RWPE2 (cell line): ENCODE data around the gene PRTG.
A peak's percentile ranks its signal among the peaks of the same experiment; 100 is the strongest.

Experiments used
- ATAC-seq: fragments of 200-7000 bp; cut with Tn5 transposase; 3 replicates; pipeline ENCODE4 v1.9.1; 2021; ENCODE audit warnings: low read depth
- DNase-seq: peaks from one replicate; pipeline ENCODE4 v3.0.0-alpha.2; 2020; ENCODE audit warnings: low spot score
- H3K27ac ChIP-seq: fragments of 450-650 bp; 2 replicates; pipeline ENCODE4 v1.5.1; 2017; ENCODE audit warnings: mild to moderate bottlenecking; ENCODE audit not compliant: poor library complexity, severe bottlenecking
- H3K27me3 ChIP-seq: fragments of 250-450 bp; sonication (Bioruptor Pico); 2 replicates; pipeline ENCODE4 v1.5.1; 2021; ENCODE audit warnings: mild to moderate bottlenecking, moderate library complexity; ENCODE audit not compliant: insufficient read depth, poor library complexity, severe bottlenecking
- H3K36me3 ChIP-seq: fragments of 250-450 bp; sonication (Bioruptor Pico); 2 replicates; pipeline ENCODE4 v1.5.1; 2020; ENCODE audit warnings: low read depth, mild to moderate bottlenecking, moderate library complexity
- H3K4me1 ChIP-seq: fragments of 250-450 bp; sonication (Bioruptor Pico); 2 replicates; pipeline ENCODE4 v1.5.1; 2021; ENCODE audit warnings: mild to moderate bottlenecking, moderate library complexity; ENCODE audit not compliant: insufficient read depth, poor library complexity, severe bottlenecking
- H3K4me3 ChIP-seq: fragments of 250-450 bp; sonication (Bioruptor Pico); 2 replicates; pipeline ENCODE4 v1.5.1; 2021; ENCODE audit warnings: mild to moderate bottlenecking, moderate library complexity; ENCODE audit not compliant: severe bottlenecking
- H3K9me3 ChIP-seq: fragments of 250-450 bp; sonication (Bioruptor Pico); 2 replicates; pipeline ENCODE4 v1.5.1; 2021; ENCODE audit warnings: mild to moderate bottlenecking, moderate library complexity; ENCODE audit not compliant: severe bottlenecking
- CTCF ChIP-seq: fragments of 450-650 bp; IDR thresholded peaks from one replicate; pipeline ENCODE4 v1.5.1; 2017; ENCODE audit warnings: mild to moderate bottlenecking, moderate library complexity; ENCODE audit not compliant: poor library complexity, severe bottlenecking

The PRTG gene

DNA sequence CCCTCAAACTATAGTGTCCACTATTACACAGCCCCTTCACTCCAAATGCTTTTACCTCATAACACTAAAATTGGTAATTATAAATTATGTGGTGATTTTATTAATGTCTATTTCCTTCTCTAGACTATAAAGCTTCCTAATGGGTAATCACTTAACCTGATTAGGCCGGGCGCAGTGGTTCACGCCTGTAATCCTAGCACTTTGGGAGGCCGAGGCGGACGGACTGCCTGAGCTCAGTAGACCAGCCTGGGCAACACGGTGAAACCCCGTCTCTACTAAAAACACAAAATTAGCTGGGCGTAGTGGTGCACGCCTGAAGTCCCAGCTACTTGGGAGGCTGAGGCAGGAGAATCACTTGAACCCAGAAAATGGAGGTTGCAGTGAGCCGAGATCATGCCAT lies 83.5 kb downstream of the PRTG start:
- H3K27ac ChIP-seq = no peak overlapping the region

DNA sequence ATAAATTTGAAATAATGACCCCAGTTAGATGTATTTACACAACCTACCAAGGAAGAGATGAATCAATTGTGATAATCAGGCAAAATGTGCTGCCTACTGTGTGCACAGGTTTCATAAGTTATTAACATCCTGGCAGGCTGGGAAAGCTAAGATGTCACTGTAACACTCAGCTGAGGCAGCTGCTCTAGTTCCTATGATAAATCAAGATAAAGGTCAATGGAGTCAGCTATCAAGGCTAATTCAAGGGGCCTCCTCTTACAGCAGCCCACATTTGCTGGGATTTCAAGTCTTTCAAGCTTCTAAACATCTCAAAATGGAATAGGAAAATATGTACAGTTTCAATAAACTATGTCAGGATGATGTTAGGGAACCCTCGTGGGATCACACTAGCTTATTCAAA lies 84.1 kb downstream of the PRTG start:
- Histone ChIP-seq H3K4me1 (no peaks in the 10 kb centered on the region), H3K27ac (no peak overlapping the region), H3K36me3 (no peaks in the 10 kb centered on the region), H3K4me3 (no peak overlapping the region), H3K9me3 (no peaks in the 10 kb centered on the region), H3K27me3 (no peaks in the 10 kb centered on the region)
- no peak for TF ChIP-seq CTCF
- DNase-seq (no peak), ATAC-seq (no peak)

More for the DNA sequence above, 83.5 kb downstream of the PRTG start:
- H3K36me3 ChIP-seq = no peaks in the 10 kb centered on the region
- TF ChIP-seq CTCF = no peak
- DNase-seq (no peak), ATAC-seq (no peak)
- H3K4me3 ChIP-seq = no peak overlapping the region
- no peaks in the 10 kb centered on the region for H3K4me1 ChIP-seq
- no peaks in the 10 kb centered on the region for H3K27me3 ChIP-seq
- H3K9me3 ChIP-seq = no peaks in the 10 kb centered on the region

DNA sequence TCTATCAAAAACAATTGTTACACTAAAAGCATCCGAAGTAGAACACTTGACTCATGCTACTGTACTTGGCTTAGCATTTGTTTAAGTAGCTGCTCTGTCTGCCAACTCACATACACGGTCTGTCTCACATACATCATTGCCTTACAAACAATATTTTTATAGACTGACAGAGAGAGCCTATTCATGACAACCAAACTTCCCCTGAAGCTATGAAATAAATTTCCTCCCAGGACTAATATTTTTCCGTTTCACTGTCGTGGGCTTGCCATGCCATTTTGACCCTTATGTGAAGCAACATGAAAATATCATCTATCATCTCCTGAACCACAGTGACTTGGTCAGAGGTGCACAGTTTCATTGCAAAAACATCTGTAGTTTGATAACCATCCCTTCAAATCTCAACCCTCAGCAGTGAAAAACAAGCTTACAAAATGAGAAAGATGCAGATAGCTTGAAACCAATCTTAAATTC lies 88.4 kb downstream of the PRTG start:
- H3K9me3 ChIP-seq = no peaks in the 10 kb centered on the region
- no peak overlapping the region for H3K27ac ChIP-seq
- no peak for DNase-seq
- H3K27me3 ChIP-seq = no peaks in the 10 kb centered on the region
- no peaks in the 10 kb centered on the region for H3K36me3 ChIP-seq
- peak; percentile 67 for ATAC-seq
- H3K4me3 ChIP-seq = no peak overlapping the region
- no peak for TF ChIP-seq CTCF
- H3K4me1 ChIP-seq = no peaks in the 10 kb centered on the region

- H3K9me3 ChIP-seq = no peaks in the 10 kb centered on the region
- no peak for DNase-seq
- TF ChIP-seq CTCF = no peak
- no peak for ATAC-seq
- no peak overlapping the region for H3K4me3 ChIP-seq
- no peak overlapping the region for H3K27ac ChIP-seq
- H3K27me3 ChIP-seq = no peaks in the 10 kb centered on the region
- no peaks in the 10 kb centered on the region for H3K4me1 ChIP-seq
- H3K36me3 ChIP-seq = no peaks in the 10 kb centered on the region
Observed at GRCh38 chr15:55652909-55653495, 90.0 kb downstream of the PRTG start.

DNA sequence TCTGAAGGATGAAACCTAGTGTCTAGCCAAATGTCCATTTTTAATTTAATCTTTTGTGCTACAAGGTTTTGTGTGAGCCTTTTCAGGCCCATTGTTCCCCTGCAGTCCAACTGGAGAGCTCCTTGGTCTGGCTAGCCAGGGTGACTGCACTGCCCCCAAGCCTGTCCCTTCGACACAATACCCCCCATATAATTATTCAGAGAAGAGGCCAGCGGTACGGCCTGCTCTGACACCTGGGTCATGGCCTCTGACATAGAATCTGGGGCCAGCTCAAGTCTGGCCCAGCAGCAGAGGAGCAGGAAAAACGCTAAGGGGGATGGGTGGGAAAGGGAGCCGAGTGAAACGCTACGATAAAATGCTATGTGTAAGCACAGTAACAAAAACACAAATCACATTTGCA lies 90.6 kb downstream of the PRTG start:
- no peaks in the 10 kb centered on the region for H3K27me3 ChIP-seq
- ATAC-seq (no peak), DNase-seq (no peak)
- no peaks in the 10 kb centered on the region for H3K9me3 ChIP-seq
- no peak for TF ChIP-seq CTCF
- H3K36me3 ChIP-seq = no peaks in the 10 kb centered on the region
- H3K27ac ChIP-seq = no peak overlapping the region
- H3K4me3 ChIP-seq = no peak overlapping the region
- H3K4me1 ChIP-seq = no peaks in the 10 kb centered on the region
